HG02571 (cell line): ENCODE results near the gene ZDHHC17.
"Not testable (repeated sequence)": the region's sequence is repeated elsewhere in the genome, so short reads cannot be mapped to it uniquely, and the experiment has no call there.

Experiments
- ATAC-seq: cut with Tn5 transposase; IDR thresholded peaks from one replicate; pipeline ENCODE4 v1.9.1; 2021; ENCODE audit warnings: mild to moderate bottlenecking, moderate library complexity; ENCODE audit not compliant: unreplicated experiment

Gene ZDHHC17

GRCh38 chr12:76766161-76766560 is 2.2 kb downstream of the ZDHHC17 start:
- no peak for ATAC-seq

GRCh38 chr12:76768576-76768975 is 4.7 kb downstream of the ZDHHC17 start:
- ATAC-seq, result no peak

- ATAC-seq, result peak; percentile 100
Measured at GRCh38 chr12:76777765-76778216, 13.9 kb downstream of the ZDHHC17 start.

GRCh38 chr12:76778364-76778763 is 14.4 kb downstream of the ZDHHC17 start:
- no peak for ATAC-seq

- ATAC-seq, result not testable (repeated sequence)
Measured at GRCh38 chr12:76779310-76779709, 15.4 kb downstream of the ZDHHC17 start.

- ATAC-seq, result no peak
Measured at GRCh38 chr12:76781321-76781720, 17.4 kb downstream of the ZDHHC17 start.

GRCh38 chr12:76782526-76782925 is 18.6 kb downstream of the ZDHHC17 start:
- no peak for ATAC-seq

- no peak for ATAC-seq
Measured at GRCh38 chr12:76784600-76785051, 20.7 kb downstream of the ZDHHC17 start.

GRCh38 chr12:76785407-76785806 is 21.5 kb downstream of the ZDHHC17 start:
- ATAC-seq, result no peak

GRCh38 chr12:76786986-76787385 is 23.1 kb downstream of the ZDHHC17 start:
- no peak for ATAC-seq

- no peak for ATAC-seq
Measured at GRCh38 chr12:76787689-76788088, 23.8 kb downstream of the ZDHHC17 start.

GRCh38 chr12:76789335-76790050 is 25.6 kb downstream of the ZDHHC17 start:
- no peak for ATAC-seq

- no peak for ATAC-seq
Measured at GRCh38 chr12:76790564-76791552, 26.9 kb downstream of the ZDHHC17 start.

GRCh38 chr12:76792828-76793227 is 28.9 kb downstream of the ZDHHC17 start:
- ATAC-seq, result no peak

GRCh38 chr12:76798864-76799263 is 34.9 kb downstream of the ZDHHC17 start:
- no peak for ATAC-seq

GRCh38 chr12:76799362-76799761 is 35.4 kb downstream of the ZDHHC17 start:
- no peak for ATAC-seq

- no peak for ATAC-seq
Measured at GRCh38 chr12:76802060-76802459, 38.1 kb downstream of the ZDHHC17 start.

GRCh38 chr12:76804435-76804976 is 40.6 kb downstream of the ZDHHC17 start:
- ATAC-seq, result no peak

GRCh38 chr12:76810671-76811419 is 46.9 kb downstream of the ZDHHC17 start:
- no peak for ATAC-seq

GRCh38 chr12:76811976-76812375 is 48.1 kb downstream of the ZDHHC17 start:
- no peak for ATAC-seq

- ATAC-seq, result no peak
Measured at GRCh38 chr12:76813265-76813664, 49.4 kb downstream of the ZDHHC17 start.
